H54 (cell line): Measurements from ENCODE around the gene NYNRIN.

ENCODE experiments used
- DNase-seq: peaks from one replicate; pipeline ENCODE4 v3.0.0; 2011; ENCODE audit warnings: low spot score, mixed read lengths; ENCODE audit not compliant: insufficient read length
- FAIRE-seq: peaks from 3 replicates; lab custom pipeline; 2011; peaks lifted over from hg19 to GRCh38; lab: Jason Lieb, UNC
- POLR2A ChIP-seq: IDR thresholded peaks from 2 replicates; pipeline ENCODE4 v1.6.1; 2011; ENCODE audit warnings: low read depth, mild to moderate bottlenecking, low read length

Gene NYNRIN

DNA sequence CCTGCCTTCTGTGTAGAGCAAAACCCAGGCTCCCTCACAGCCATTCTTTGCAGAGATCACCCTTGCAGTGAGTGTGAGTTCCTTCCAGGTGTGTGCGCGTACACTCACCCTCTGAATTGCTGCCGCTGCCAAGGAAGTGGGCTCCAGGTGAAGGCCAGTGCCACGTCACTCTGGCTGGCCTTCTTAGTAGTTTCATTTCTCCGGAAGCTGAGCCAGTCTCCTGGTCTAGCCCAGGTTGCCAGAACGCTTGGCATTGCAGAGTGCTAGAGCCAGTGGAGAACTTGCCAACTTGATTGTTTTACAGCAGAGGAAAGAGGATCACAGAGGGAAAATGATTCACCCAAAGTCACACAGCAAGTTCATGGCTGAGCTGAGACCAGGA, 19.7 kb downstream of the NYNRIN start:
- FAIRE-seq (no peak), DNase-seq (no peak)
- TF ChIP-seq POLR2A = no peak

GRCh38 chr14:24422261-24422660, 23.5 kb downstream of the NYNRIN start:
- FAIRE-seq = no peak
- DNase-seq = no peak
- TF ChIP-seq POLR2A = no peak

DNA sequence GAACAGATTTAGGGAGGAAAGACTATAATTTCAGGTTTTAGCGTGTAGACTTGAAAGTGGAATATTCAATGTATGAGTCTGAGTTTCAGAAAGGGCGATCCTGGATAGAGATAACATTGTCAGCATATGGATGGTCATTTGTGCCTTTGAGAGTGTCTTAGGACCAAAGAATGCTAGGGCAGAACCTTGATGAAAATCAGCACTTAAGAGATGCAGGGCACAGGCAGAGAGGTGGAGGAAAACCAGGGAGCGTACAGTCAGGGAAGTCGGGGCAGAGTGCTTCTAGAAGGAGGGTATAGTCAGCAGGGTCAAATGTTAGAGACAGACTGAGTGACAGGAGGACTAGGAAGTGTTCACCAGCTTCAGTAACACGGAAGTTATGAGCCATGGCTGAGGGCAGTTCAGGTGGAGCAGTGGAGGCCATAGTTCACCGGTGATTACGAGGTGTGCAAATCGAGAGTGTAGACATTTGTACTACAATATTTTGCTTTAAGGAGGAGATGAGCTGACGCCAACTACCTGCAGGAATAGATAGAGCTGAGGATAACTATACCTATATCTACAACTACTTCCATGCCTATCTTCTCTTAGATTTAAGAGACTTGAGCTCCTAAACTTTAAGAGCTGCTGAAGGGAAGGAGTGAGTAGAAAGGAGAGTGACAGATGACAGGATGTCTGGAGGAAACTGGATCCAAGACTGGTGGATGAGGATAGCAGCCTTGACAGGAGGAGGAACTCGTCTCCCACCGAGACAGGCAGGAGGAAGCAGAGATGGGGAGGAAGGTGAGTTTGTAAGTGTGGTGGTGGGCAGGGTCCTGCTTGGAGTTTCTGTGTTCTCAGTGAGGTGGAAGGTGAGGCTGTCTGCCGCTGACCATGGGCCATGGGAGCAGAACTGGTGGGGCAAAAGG, 24.1 kb downstream of the NYNRIN start:
- FAIRE-seq (no peak), DNase-seq (no peak)
- TF ChIP-seq POLR2A = no peak

GRCh38 chr14:24425704-24426103, 26.9 kb downstream of the NYNRIN start:
- no peak for FAIRE-seq
- no peak for DNase-seq
- no peak for TF ChIP-seq POLR2A

GRCh38 chr14:24426150-24426911, 27.5 kb downstream of the NYNRIN start:
- FAIRE-seq (no peak), DNase-seq (no peak)
- no peak for TF ChIP-seq POLR2A

- DNase-seq (no peak), FAIRE-seq (no peak)
- TF ChIP-seq POLR2A = no peak
Observed at GRCh38 chr14:24426912-24427536, 28.2 kb downstream of the NYNRIN start.

- no peak for FAIRE-seq
- DNase-seq = no peak
- TF ChIP-seq POLR2A = no peak
Observed at GRCh38 chr14:24427537-24428508, 29.0 kb downstream of the NYNRIN start.

DNA sequence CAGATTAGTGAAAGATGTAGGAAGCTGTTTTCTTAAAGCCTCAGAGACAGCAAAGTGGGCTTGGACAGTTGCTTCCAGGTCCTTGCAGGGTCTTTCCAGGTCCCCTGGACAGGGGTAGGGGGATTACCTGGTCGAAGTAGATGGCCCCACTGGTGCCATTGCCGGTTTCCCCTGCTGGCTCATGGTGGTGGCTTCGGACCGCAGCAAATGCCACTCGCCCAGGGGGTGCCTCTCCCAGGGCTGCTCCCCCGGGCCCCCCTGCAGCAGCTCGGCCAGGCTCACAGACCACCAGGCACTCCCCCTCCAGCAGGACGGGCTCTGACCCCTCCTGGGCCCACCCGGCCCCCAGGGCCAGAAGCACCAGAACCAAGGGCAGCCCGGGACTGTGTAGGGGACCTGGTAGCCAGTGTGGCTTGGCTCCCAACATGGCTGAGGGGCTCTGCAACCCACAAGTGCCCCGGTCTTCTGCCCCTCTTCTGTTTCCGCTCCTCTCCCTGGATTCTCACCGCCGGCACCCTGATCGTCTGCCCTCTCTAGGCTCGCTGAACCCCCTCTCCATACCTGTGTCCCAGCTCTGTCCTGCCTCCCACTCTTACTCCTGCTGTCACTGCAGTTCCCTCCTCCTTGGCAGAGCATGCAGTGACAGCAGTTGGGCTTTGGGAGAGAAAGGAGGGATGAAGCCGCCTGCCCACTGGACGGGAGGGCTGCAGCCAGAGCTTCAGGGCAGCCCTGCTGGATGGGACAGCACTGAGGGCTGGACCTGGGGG, 30.0 kb downstream of the NYNRIN start:
- no peak for TF ChIP-seq POLR2A
- no peak for DNase-seq
- no peak for FAIRE-seq

DNA sequence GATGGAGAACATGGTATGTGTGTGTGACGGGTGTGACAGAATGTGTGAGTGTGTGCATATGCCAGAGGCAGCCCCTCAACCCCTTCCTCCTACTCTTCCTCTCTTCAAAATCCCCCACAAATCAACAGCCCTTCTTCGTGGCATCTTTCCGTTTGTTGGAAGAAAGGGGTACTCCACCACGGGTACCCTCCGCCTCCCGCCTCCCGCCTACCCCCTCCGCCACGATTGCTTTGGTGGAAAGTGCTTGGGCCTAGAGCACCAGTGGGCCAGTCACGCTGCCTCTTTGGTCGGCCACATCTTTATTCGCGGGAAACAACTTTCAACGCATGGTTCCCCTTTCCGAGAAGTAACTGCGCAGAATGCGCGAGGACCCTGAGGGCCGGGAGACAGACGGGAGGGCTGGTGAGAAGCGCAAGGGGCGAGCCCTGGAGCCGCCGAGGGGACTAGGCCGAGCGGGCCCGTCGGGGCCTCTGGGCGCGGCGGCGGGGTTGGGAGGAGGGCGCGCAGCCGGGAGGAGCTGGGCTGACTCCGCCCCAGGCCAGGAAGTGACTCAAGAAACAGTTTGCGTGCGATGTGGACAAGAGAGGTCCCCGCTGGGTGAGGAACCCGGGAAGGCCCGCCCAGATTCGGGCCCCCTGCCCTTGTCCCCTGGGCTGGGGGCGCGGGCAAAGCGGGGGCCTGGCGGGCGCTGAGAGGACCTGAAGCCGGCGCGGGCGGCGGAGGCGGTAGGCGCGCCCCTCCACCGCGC, 30.8 kb downstream of the NYNRIN start, which contains the start of the genes CBLN3 and KHNYN:
CBLN3 (minus strand) TSS at position 274 of the 748 bp plus-strand sequence. CDS start 614 bp downstream, outside the sequence.
KHNYN (plus strand) TSS at position 560 of the 748 bp plus-strand sequence. CDS start 777 bp downstream, outside the sequence.
- FAIRE-seq (no peak), DNase-seq (peak; percentile 87)
- TF ChIP-seq POLR2A = peak; percentile 57; the same call in 1 of the 2 replicates

GRCh38 chr14:24430143-24430681, 31.4 kb downstream of the NYNRIN start:
- DNase-seq = peak; percentile 55
- TF ChIP-seq POLR2A = no peak
- no peak for FAIRE-seq

GRCh38 chr14:24430682-24431568, 32.1 kb downstream of the NYNRIN start:
- no peak for TF ChIP-seq POLR2A
- DNase-seq (no peak), FAIRE-seq (no peak)
